K562 (cell line): ENCODE data around the gene MT1M. TPM values are rescaled to one million over a fixed set of nuclear protein-coding genes. Genes with fewer than 3 reads are reported as not detected.

Experiments
- ATAC-seq: fragments of 200-7000 bp; cut with Tn5 transposase; 3 replicates; pipeline ENCODE4 v1.9.1; 2020; ENCODE audit warnings: moderate library complexity
- BruUV-seq: library from RNA; stranded (reverse); fragments of 400-500 nt; replicated peaks from 2 replicates; lab custom pipeline; 2021; lab: Mats Ljungman, UMichigan
- CTCF ChIA-PET: fragments of 300-600 bp; formaldehyde crosslinking; extraction: SDS; loops from one replicate; lab custom pipeline; 2021; ENCODE audit warnings: low intra/inter-chr PET ratio; lab: Yijun Ruan, JAX
- POLR2A ChIA-PET: fragments of 300-600, 350-650 bp; sonication (Branson Sonifier 250); formaldehyde crosslinking; extraction: SDS; loops from one replicate; lab custom pipeline; 2021; ENCODE audit warnings: antibody characterized with exemption, inconsistent platforms; lab: Yijun Ruan, JAX
- DNase-seq, 4 experiments: peaks; one replicate each; pipeline versions ENCODE4 v3.0.0 to v3.0.0-alpha.2; 2011 to 2018; ENCODE audit warnings: low spot score in 3 of 4, mixed read lengths in 3 of 4; ENCODE audit errors: extremely low read depth in 1 of 4
- FAIRE-seq: peaks from 2 replicates; lab custom pipeline; 2011; peaks lifted over from hg19 to GRCh38; lab: Jason Lieb, UNC
- H2AFZ ChIP-seq: 2 replicates; pipeline ENCODE4 v1.6.0; 2011; ENCODE audit warnings: low read depth, low read length, control low read depth, inconsistent platforms
- H3K27ac ChIP-seq: fragments of 200-600 bp; 3 replicates; pipeline ENCODE4 v1.8.0; 2011; ENCODE audit warnings: low read depth, mild to moderate bottlenecking, control low read depth, inconsistent platforms, low read length, moderate library complexity, mixed read lengths; ENCODE audit errors: extremely low read depth
- H3K27me3 ChIP-seq, 2 experiments: fragments of 300-600 bp in 1 of 2; 2 replicates in 1 of 2; 3 replicates in 1 of 2; pipeline versions ENCODE4 v1.6.0 to v1.8.0; 2011; ENCODE audit warnings: inconsistent platforms in 2 of 2, low read length in 2 of 2, mild to moderate bottlenecking in 1 of 2, mixed read lengths in 1 of 2, moderate library complexity in 1 of 2; ENCODE audit not compliant: control insufficient read depth in 2 of 2, insufficient read depth in 2 of 2
- H3K36me3 ChIP-seq: fragments of 300-600 bp; 3 replicates; pipeline ENCODE4 v1.8.0; 2011; ENCODE audit warnings: mild to moderate bottlenecking, low read length, inconsistent platforms; ENCODE audit not compliant: control insufficient read depth, insufficient read depth
- H3K4me1 ChIP-seq, 2 experiments: fragments of 200-600 bp in 1 of 2; replicated peaks in 1 of 2; 2 replicates in 1 of 2; 3 replicates in 1 of 2; pipeline versions ENCODE4 v1.5.1 to v1.8.0; 2011; ENCODE audit warnings: inconsistent platforms in 2 of 2, low read length in 2 of 2, mild to moderate bottlenecking in 1 of 2, mixed read lengths in 1 of 2, moderate library complexity in 1 of 2; ENCODE audit not compliant: control insufficient read depth in 2 of 2, insufficient read depth in 2 of 2
- H3K4me2 ChIP-seq: 2 replicates; pipeline ENCODE4 v1.6.1; 2011; ENCODE audit warnings: low read length, control low read depth, inconsistent platforms, mixed read lengths; ENCODE audit not compliant: insufficient read depth
- H3K4me3 ChIP-seq: fragments of 200-600 bp; sonication (generic), shearing (Covaris generic); 2 replicates; pipeline ENCODE4 v1.5.1; 2016; ENCODE audit warnings: control low read depth, inconsistent platforms
- H3K79me2 ChIP-seq: fragments of 200-600 bp; 3 replicates; pipeline ENCODE4 v1.8.0; 2011; ENCODE audit warnings: low read length, inconsistent platforms; ENCODE audit not compliant: control insufficient read depth, insufficient read depth
- H3K9ac ChIP-seq, 2 experiments: 2 replicates each; pipeline versions ENCODE4 v1.6.0 to v1.6.1; 2011; ENCODE audit warnings: low read depth in 2 of 2, low read length in 2 of 2, control low read depth in 1 of 2, inconsistent platforms in 1 of 2, mild to moderate bottlenecking in 1 of 2, mixed read lengths in 1 of 2; ENCODE audit not compliant: insufficient read depth in 1 of 2
- H3K9me1 ChIP-seq: one replicate; pipeline ENCODE4 v1.6.0; 2011; ENCODE audit warnings: inconsistent platforms, mild to moderate bottlenecking, low read length, moderate library complexity; ENCODE audit not compliant: control insufficient read depth, insufficient read depth
- H3K9me3 ChIP-seq: replicated peaks from 2 replicates; pipeline ENCODE4 v1.5.1; 2011; ENCODE audit warnings: low read depth, low read length, inconsistent platforms; ENCODE audit not compliant: control insufficient read depth, insufficient read depth
- H4K20me1 ChIP-seq: replicated peaks from 2 replicates; pipeline ENCODE4 v1.6.1; 2011; ENCODE audit warnings: low read length, inconsistent platforms, mixed read lengths; ENCODE audit not compliant: control insufficient read depth, insufficient read depth
- ARID2 ChIP-seq: fragments of 450-650 bp; IDR thresholded peaks from 2 replicates; pipeline ENCODE4 v1.6.1; 2017; ENCODE audit warnings: antibody characterized with exemption, mild to moderate bottlenecking
- CHCHD3 ChIP-seq: fragments of 250-450 bp; sonication (Bioruptor Pico); IDR thresholded peaks from 2 replicates; pipeline ENCODE4 v2.1.2; 2022; ENCODE audit warnings: mild to moderate bottlenecking
- GABPA ChIP-seq: fragments of 200-800 bp; sonication (Bioruptor generic); conservative IDR thresholded peaks from 2 replicates; pipeline ENCODE4 v1.6.1; 2016; ENCODE audit warnings: low read depth, missing genetic modification characterization, missing compliant biosample characterization
- HDAC8 ChIP-seq: fragments of 450-650 bp; IDR thresholded peaks from 2 replicates; pipeline ENCODE4 v1.6.1; 2016; ENCODE audit warnings: mild to moderate bottlenecking, missing genetic modification characterization, moderate library complexity, missing compliant biosample characterization
- MEF2D ChIP-seq: conservative IDR thresholded peaks from 2 replicates; pipeline ENCODE4 v1.6.1; 2016; ENCODE audit warnings: low read depth, missing genetic modification characterization, missing compliant biosample characterization
- PHB ChIP-seq: fragments of 250-450 bp; sonication (Bioruptor Pico); IDR thresholded peaks from 2 replicates; pipeline ENCODE4 v1.5.0; 2021
- POLR2A ChIP-seq: fragments of 450-650 bp; conservative IDR thresholded peaks from 2 replicates; pipeline ENCODE4 v1.6.1; 2016
- PPARD ChIP-seq: fragments of 250-450 bp; sonication (Bioruptor Pico); IDR thresholded peaks from 2 replicates; pipeline ENCODE4 v1.8.0; 2022; ENCODE audit warnings: inconsistent platforms, mild to moderate bottlenecking, moderate library complexity
- PREB ChIP-seq: sonication (generic); formaldehyde crosslinking; IDR thresholded peaks from 2 replicates; pipeline ENCODE4 v1.8.1; 2023; ENCODE audit warnings: mild to moderate bottlenecking, missing genetic modification reagents
- TBL1XR1 ChIP-seq, 2 experiments: IDR thresholded peaks; 2 replicates each; pipeline ENCODE4 v1.6.1; 2012; ENCODE audit warnings: improper control_type of control experiment in 2 of 2, low read length in 2 of 2, mild to moderate bottlenecking in 1 of 2
- ZC3H4 ChIP-seq: sonication (generic); formaldehyde crosslinking; IDR thresholded peaks from 2 replicates; pipeline ENCODE4 v1.9.0; 2021; ENCODE audit warnings: missing genetic modification reagents, borderline replicate concordance
- ZNF24 ChIP-seq: fragments of 450-650 bp; IDR thresholded peaks from 2 replicates; pipeline ENCODE4 v1.6.1; 2016
- in situ Hi-C: fragments of 300-500 bp; cut with MboI; formaldehyde crosslinking; loops from 4 replicates; pipeline ENCODE4 v1.15.0; 2018; ENCODE audit warnings: inconsistent platforms, mixed read lengths
- intact Hi-C: fragments of 100-400 bp; cut with micrococcal nuclease; formaldehyde crosslinking; loops from 2 replicates; pipeline ENCODE4 v1.14.2; 2022
- polyA plus RNA-seq, 8 experiments: library from polyadenylated mRNA; depleted of rRNA in 4 of 8; stranded (reverse) in 5 of 8; unstranded in 3 of 8; fragments of >200 nt; fragmentation: Nextera tagmentation in 2 of 8; fragmentation: Illumina TruSeq in 1 of 8; extraction: Ambion mirVana in 2 of 8; extraction: Trizol in 1 of 8; gene quantifications; 2 replicates each; pipeline versions ENCODE4 v1.2.1 to v1.2.3, GENCODE V29; 2011 to 2014; ENCODE audit warnings: inconsistent platforms in 1 of 8, missing spikeins in 1 of 8
- total RNA-seq, 7 experiments: library from RNA; depleted of rRNA in 6 of 7; stranded (reverse); fragments of >200 nt in 6 of 7; fragmentation: Illumina TruSeq in 2 of 7; extraction: Trizol in 2 of 7; gene quantifications; 2 replicates each; pipeline versions ENCODE4 v1.2.1 to v1.2.3, GENCODE V29; 2011 to 2021; ENCODE audit warnings: low replicate concordance in 1 of 7
- TF ChIP-seq, protein P1 (sequence below): fragments of 200-800 bp; sonication (Bioruptor generic); IDR thresholded peaks from 2 replicates; pipeline ENCODE4 v1.6.1; 2016; ENCODE audit warnings: missing genetic modification characterization, missing compliant biosample characterization
- TF ChIP-seq, protein P2 (sequence below): fragments of 250-450 bp; sonication (Bioruptor Pico); IDR thresholded peaks from 2 replicates; pipeline ENCODE4 v1.4.0; 2020; ENCODE audit warnings: mild to moderate bottlenecking, moderate library complexity

MT1M gene
- total and polyA plus RNA-seq, 9 of the 15 experiments (the other 6 are each of a cell fraction or from before 2014, with no cell fraction given), result not detected

DNA sequence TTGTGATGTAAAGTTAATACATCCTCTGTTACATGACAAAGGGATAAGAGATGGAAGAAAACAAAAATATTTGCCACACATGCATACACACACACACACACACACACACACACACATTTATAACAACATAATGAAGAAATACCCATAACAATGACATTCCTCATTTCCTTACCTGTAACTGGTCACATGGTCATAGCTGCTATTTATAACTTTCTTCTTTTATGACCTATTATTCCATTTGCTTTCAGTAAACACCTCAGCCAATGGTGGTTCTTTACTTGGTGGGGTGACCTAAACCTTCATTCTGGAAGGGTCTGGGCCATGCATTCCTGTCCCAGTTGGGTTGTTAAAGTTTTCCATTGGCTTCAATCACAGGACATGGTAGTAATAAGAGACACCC lies 18.8 kb upstream of the MT1M start:
- H3K9me3 ChIP-seq, result no peaks in the 10 kb centered on the region
- H3K4me2 ChIP-seq, result no peak overlapping the region
- no peaks in the 10 kb centered on the region for H3K79me2 ChIP-seq
- intact Hi-C loops (no loop called here), in situ Hi-C loops (no loop called here)
- peaks cover 13 to 33% of the 10 kb centered on the region in 2 experiments for H3K27me3 ChIP-seq
- ChIA-PET POLR2A (no interaction called here), CTCF (no interaction called here)
- DNase-seq (no peak), ATAC-seq (no peak), FAIRE-seq (no peak)
- H3K27ac ChIP-seq, result no peak overlapping the region
- no TSS peak for BruUV-seq
- no peak overlapping the region for H2AFZ ChIP-seq
- no peaks in the 10 kb centered on the region for H3K36me3 ChIP-seq
- H3K9ac ChIP-seq, result no peak overlapping the region
- H3K4me3 ChIP-seq, result no peak overlapping the region
- peaks cover 9 to 18% of the 10 kb centered on the region in 2 experiments for H3K4me1 ChIP-seq
- H4K20me1 ChIP-seq, result no peaks in the 10 kb centered on the region
- H3K9me1 ChIP-seq, result no peaks in the 10 kb centered on the region
- TF ChIP-seq MEF2D (tag), result no peak
- no peak for TF ChIP-seq ZC3H4 (CRISPR knock-in tag)
- TF ChIP-seq PPARD, result no peak
- TF ChIP-seq PREB, result no peak
- TF ChIP-seq ARID2, result no peak
- TF ChIP-seq, protein P1, sequence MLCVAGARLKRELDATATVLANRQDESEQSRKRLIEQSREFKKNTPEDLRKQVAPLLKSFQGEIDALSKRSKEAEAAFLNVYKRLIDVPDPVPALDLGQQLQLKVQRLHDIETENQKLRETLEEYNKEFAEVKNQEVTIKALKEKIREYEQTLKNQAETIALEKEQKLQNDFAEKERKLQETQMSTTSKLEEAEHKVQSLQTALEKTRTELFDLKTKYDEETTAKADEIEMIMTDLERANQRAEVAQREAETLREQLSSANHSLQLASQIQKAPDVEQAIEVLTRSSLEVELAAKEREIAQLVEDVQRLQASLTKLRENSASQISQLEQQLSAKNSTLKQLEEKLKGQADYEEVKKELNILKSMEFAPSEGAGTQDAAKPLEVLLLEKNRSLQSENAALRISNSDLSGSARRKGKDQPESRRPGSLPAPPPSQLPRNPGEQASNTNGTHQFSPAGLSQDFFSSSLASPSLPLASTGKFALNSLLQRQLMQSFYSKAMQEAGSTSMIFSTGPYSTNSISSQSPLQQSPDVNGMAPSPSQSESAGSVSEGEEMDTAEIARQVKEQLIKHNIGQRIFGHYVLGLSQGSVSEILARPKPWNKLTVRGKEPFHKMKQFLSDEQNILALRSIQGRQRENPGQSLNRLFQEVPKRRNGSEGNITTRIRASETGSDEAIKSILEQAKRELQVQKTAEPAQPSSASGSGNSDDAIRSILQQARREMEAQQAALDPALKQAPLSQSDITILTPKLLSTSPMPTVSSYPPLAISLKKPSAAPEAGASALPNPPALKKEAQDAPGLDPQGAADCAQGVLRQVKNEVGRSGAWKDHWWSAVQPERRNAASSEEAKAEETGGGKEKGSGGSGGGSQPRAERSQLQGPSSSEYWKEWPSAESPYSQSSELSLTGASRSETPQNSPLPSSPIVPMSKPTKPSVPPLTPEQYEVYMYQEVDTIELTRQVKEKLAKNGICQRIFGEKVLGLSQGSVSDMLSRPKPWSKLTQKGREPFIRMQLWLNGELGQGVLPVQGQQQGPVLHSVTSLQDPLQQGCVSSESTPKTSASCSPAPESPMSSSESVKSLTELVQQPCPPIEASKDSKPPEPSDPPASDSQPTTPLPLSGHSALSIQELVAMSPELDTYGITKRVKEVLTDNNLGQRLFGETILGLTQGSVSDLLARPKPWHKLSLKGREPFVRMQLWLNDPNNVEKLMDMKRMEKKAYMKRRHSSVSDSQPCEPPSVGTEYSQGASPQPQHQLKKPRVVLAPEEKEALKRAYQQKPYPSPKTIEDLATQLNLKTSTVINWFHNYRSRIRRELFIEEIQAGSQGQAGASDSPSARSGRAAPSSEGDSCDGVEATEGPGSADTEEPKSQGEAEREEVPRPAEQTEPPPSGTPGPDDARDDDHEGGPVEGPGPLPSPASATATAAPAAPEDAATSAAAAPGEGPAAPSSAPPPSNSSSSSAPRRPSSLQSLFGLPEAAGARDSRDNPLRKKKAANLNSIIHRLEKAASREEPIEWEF (CRISPR knock-in tag), result no peak
- no peak for TF ChIP-seq PHB
- no peak for TF ChIP-seq TBL1XR1 (IDR thresholded peaks at IDR 0.05; ENCODE audit: low read length in 2 of 2)
- no peak for TF ChIP-seq CHCHD3 (CRISPR knock-in tag)
- no peak for TF ChIP-seq POLR2A
- no peak for TF ChIP-seq ZNF24
- no peak for TF ChIP-seq GABPA (tag)
- TF ChIP-seq HDAC8, result no peak
- TF ChIP-seq, protein P2, sequence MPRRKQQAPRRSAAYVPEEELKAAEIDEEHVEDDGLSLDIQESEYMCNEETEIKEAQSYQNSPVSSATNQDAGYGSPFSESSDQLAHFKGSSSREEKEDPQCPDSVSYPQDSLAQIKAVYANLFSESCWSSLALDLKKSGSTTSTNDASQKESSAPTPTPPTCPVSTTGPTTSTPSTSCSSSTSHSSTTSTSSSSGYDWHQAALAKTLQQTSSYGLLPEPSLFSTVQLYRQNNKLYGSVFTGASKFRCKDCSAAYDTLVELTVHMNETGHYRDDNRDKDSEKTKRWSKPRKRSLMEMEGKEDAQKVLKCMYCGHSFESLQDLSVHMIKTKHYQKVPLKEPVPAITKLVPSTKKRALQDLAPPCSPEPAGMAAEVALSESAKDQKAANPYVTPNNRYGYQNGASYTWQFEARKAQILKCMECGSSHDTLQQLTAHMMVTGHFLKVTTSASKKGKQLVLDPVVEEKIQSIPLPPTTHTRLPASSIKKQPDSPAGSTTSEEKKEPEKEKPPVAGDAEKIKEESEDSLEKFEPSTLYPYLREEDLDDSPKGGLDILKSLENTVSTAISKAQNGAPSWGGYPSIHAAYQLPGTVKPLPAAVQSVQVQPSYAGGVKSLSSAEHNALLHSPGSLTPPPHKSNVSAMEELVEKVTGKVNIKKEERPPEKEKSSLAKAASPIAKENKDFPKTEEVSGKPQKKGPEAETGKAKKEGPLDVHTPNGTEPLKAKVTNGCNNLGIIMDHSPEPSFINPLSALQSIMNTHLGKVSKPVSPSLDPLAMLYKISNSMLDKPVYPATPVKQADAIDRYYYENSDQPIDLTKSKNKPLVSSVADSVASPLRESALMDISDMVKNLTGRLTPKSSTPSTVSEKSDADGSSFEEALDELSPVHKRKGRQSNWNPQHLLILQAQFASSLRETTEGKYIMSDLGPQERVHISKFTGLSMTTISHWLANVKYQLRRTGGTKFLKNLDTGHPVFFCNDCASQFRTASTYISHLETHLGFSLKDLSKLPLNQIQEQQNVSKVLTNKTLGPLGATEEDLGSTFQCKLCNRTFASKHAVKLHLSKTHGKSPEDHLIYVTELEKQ (CRISPR knock-in tag), result no peak
